Erythroblast (primary cell): Measurements from ENCODE around the gene SUGCT.

ENCODE experiments used
- GATA1 ChIP-seq: IDR thresholded peaks from 2 replicates; pipeline ENCODE4 v1.6.1; 2011; ENCODE audit warnings: low read depth, mild to moderate bottlenecking, control low read depth, low read length, moderate library complexity
- POLR2A ChIP-seq: IDR thresholded peaks from 2 replicates; pipeline ENCODE4 v1.6.1; 2011; ENCODE audit warnings: mild to moderate bottlenecking, low read length

DNA sequence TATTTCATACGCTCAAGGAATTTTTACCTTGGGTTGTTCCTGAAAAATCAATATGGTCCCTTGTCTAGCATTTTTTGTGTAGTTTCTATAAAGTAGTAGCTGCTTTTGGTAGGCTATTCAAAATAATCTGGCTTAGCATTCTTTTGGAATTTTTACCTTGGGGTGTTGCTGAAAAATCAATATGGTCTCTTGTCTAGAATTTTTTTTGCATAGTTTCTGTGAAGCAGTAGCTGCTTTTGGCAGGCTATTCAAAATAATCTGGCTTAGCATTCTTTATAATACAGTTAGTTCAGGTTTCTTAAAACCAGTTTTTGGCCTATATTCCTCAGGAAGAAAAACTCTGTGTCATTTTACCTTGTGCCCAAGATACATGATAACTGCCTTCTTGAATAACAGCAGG lies 301.9 kb downstream of the SUGCT start:
- TF ChIP-seq POLR2A = no peak
- no peak for TF ChIP-seq GATA1
